WTC11 (cell line): ENCODE results near the gene NLRP6. TPM values are rescaled to one million over a fixed set of nuclear protein-coding genes. Genes with fewer than 3 reads are reported as not detected.

Experiments used
- ATAC-seq: fragments of 200-7000 bp; cut with Tn5 transposase; 2 replicates; pipeline ENCODE4 v1.10.0; 2021; ENCODE audit warnings: mild to moderate bottlenecking, moderate library complexity
- CTCF ChIA-PET: fragments of 300-600 bp; sonication (Branson Sonifier 250); formaldehyde crosslinking; loops from one replicate; lab custom pipeline; 2021; ENCODE audit warnings: antibody characterized with exemption; lab: Charles Lee
- POLR2A ChIA-PET: fragments of 350-600 bp; sonication (Branson Sonifier 250); formaldehyde crosslinking; loops from one replicate; lab custom pipeline; 2021; ENCODE audit warnings: antibody characterized with exemption; lab: Charles Lee
- DNase-seq: peaks from one replicate; pipeline ENCODE4 v3.0.0; 2021; ENCODE audit warnings: low spot score
- H3K27ac Mint-ChIP-seq: 2 replicates; pipeline ENCODE4 v1.8.0; 2021; ENCODE audit warnings: mixed read lengths
- H3K27me3 Mint-ChIP-seq: 2 replicates; pipeline ENCODE4 v1.8.0; 2021; ENCODE audit warnings: low read depth, mild to moderate bottlenecking, moderate library complexity, mixed read lengths
- H3K36me3 Mint-ChIP-seq: 2 replicates; pipeline ENCODE4 v1.8.0; 2021; ENCODE audit warnings: mixed read lengths
- H3K4me1 Mint-ChIP-seq: 2 replicates; pipeline ENCODE4 v1.8.0; 2022; ENCODE audit warnings: mixed read lengths
- H3K4me3 Mint-ChIP-seq: 2 replicates; pipeline ENCODE4 v1.8.0; 2021; ENCODE audit warnings: mild to moderate bottlenecking, moderate library complexity, mixed read lengths
- H3K9me3 Mint-ChIP-seq: 2 replicates; pipeline ENCODE4 v1.8.0; 2021; ENCODE audit warnings: mixed read lengths
- AR ChIP-seq: fragments of 250-450 bp; sonication (Bioruptor Pico); IDR thresholded peaks from 2 replicates; pipeline ENCODE4 v1.9.0; 2021; ENCODE audit warnings: mild to moderate bottlenecking
- ATF6 ChIP-seq: sonication (generic); formaldehyde crosslinking; IDR thresholded peaks from 2 replicates; pipeline ENCODE4 v1.8.1; 2023; ENCODE audit warnings: mild to moderate bottlenecking, missing genetic modification reagents
- CTCF ChIP-seq: fragments of 200-600 bp; IDR thresholded peaks from 2 replicates; pipeline ENCODE4 v1.8.0; 2022; ENCODE audit warnings: antibody characterized with exemption
- NFATC4 ChIP-seq: fragments of 250-450 bp; sonication (Bioruptor Pico); IDR thresholded peaks from 2 replicates; pipeline ENCODE4 v1.9.0; 2021; ENCODE audit warnings: mild to moderate bottlenecking
- PREB ChIP-seq: sonication (generic); formaldehyde crosslinking; IDR thresholded peaks from 2 replicates; pipeline ENCODE4 v1.8.1; 2022; ENCODE audit warnings: mild to moderate bottlenecking, missing genetic modification reagents, moderate library complexity, borderline replicate concordance
- TEAD4 ChIP-seq: sonication (generic); formaldehyde crosslinking; IDR thresholded peaks from 2 replicates; pipeline ENCODE4 v1.8.0; 2022; ENCODE audit warnings: mild to moderate bottlenecking, missing genetic modification reagents
- USF2 ChIP-seq: sonication (generic); formaldehyde crosslinking; IDR thresholded peaks from 2 replicates; pipeline ENCODE4 v1.8.1; 2023; ENCODE audit warnings: mild to moderate bottlenecking, missing genetic modification reagents, moderate library complexity
- ZNF263 ChIP-seq: sonication (generic); formaldehyde crosslinking; IDR thresholded peaks from 2 replicates; pipeline ENCODE4 v1.8.1; 2022; ENCODE audit warnings: low read depth, mild to moderate bottlenecking, moderate library complexity, missing genetic modification reagents
- ZNF416 ChIP-seq: fragments of 250-450 bp; sonication (Bioruptor Pico); IDR thresholded peaks from 2 replicates; pipeline ENCODE4 v1.9.0; 2021; ENCODE audit warnings: mild to moderate bottlenecking, inconsistent platforms
- ZNF423 ChIP-seq: fragments of 250-450 bp; sonication (Bioruptor Pico); IDR thresholded peaks from 2 replicates; pipeline ENCODE4 v2.1.2; 2022; ENCODE audit warnings: mild to moderate bottlenecking, moderate library complexity
- ZNF671 ChIP-seq: fragments of 250-450 bp; sonication (Bioruptor Pico); IDR thresholded peaks from 2 replicates; pipeline ENCODE4 v1.8.0; 2021; ENCODE audit warnings: mild to moderate bottlenecking
- total RNA-seq: library from RNA; stranded (reverse); gene quantifications from 3 replicates; pipeline ENCODE4 v1.2.3, GENCODE V29; 2021
- TF ChIP-seq, protein P1 (sequence below): sonication (generic); formaldehyde crosslinking; conservative IDR thresholded peaks from 2 replicates; pipeline ENCODE4 v1.8.1; 2023; ENCODE audit warnings: mild to moderate bottlenecking, low read depth, missing genetic modification reagents, moderate library complexity

Gene NLRP6
- total RNA-seq, 1 experiment from 2014 or later, result 0.09 TPM

DNA sequence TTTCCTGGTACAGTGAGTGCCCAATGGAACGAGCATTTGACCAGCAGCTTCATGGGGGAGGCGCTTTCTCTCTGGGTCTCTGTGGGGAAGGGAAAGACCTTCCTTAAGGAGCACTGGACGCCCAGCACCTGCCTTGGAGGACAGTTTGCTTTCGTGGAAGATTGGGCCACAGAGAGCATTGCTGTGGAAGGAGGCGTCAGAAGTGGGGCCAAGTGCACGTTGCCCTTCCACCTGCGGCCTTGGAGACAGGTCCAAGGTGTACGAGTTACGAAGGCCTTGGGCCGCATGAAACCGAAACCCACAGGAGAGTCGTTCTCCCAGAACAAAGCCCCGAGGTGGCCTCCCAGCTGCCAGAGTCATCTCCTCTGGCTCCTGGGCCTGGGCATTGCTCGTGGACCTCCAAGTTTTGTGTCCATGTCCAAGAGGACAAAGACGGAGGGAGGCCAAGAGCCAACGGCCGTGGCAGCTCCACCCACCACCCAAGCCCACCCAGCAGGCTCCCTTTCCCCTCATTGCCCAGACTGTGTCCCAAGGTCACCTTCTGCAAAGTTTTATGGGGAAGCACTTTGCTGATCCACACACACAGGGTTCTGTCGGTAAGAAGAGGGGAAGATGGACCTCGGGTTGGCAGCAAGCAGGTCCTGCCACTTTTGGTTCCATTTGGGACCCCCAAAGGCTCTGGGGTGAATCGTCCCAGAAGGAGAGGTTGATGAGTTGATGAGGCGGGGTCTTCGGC is 5.8 kb upstream of the NLRP6 start (continued):
- TF ChIP-seq ATF6 (CRISPR knock-in tag) (no peak), PREB (CRISPR knock-in tag) (no peak), ZNF423 (CRISPR knock-in tag) (no peak), NFATC4 (no peak), ZNF416 (CRISPR knock-in tag) (no peak), TEAD4 (CRISPR knock-in tag) (no peak)
- TF ChIP-seq, protein P1, sequence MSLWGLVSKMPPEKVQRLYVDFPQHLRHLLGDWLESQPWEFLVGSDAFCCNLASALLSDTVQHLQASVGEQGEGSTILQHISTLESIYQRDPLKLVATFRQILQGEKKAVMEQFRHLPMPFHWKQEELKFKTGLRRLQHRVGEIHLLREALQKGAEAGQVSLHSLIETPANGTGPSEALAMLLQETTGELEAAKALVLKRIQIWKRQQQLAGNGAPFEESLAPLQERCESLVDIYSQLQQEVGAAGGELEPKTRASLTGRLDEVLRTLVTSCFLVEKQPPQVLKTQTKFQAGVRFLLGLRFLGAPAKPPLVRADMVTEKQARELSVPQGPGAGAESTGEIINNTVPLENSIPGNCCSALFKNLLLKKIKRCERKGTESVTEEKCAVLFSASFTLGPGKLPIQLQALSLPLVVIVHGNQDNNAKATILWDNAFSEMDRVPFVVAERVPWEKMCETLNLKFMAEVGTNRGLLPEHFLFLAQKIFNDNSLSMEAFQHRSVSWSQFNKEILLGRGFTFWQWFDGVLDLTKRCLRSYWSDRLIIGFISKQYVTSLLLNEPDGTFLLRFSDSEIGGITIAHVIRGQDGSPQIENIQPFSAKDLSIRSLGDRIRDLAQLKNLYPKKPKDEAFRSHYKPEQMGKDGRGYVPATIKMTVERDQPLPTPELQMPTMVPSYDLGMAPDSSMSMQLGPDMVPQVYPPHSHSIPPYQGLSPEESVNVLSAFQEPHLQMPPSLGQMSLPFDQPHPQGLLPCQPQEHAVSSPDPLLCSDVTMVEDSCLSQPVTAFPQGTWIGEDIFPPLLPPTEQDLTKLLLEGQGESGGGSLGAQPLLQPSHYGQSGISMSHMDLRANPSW (CRISPR knock-in tag), result no peak

GRCh38 chr11:272931-273198 is 5.3 kb upstream of the NLRP6 start:
- peaks cover 9% of the 10 kb centered on the region for H3K9me3 Mint-ChIP-seq
- no peak for TF ChIP-seq AR (CRISPR knock-in tag)
- TF ChIP-seq USF2, result no peak
- no peak for TF ChIP-seq ZNF671 (CRISPR knock-in tag)
- no peak for TF ChIP-seq ZNF263 (CRISPR knock-in tag)
- TF ChIP-seq ZNF423 (CRISPR knock-in tag), result no peak
- TF ChIP-seq CTCF, result no peak
- H3K27me3 Mint-ChIP-seq, result peaks cover 6% of the 10 kb centered on the region
- no peaks in the 10 kb centered on the region for H3K36me3 Mint-ChIP-seq
- no peak overlapping the region for H3K4me3 Mint-ChIP-seq
- ATAC-seq (no peak), DNase-seq (no peak)
- CTCF ChIA-PET, result interaction anchor here (3.6 kb wide), 1 partner anchor 22 kb away, joined by 20 read pairs; no protein-coding TSS in a partner anchor
- H3K4me1 Mint-ChIP-seq, result peaks cover 36% of the 10 kb centered on the region
- no peak overlapping the region for H3K27ac Mint-ChIP-seq
- POLR2A ChIA-PET, result interaction anchor here (0.7 kb wide), 1 partner anchor 18 kb away, joined by 4 read pairs; no protein-coding TSS in a partner anchor
